Neural crest cell (in vitro differentiated cells): ENCODE measurements around the gene CRACDL. TPM values are rescaled to one million over a fixed set of nuclear protein-coding genes. Genes with fewer than 3 reads are reported as not detected.
"Not testable (repeated sequence)": the region's sequence is repeated elsewhere in the genome, so short reads cannot be mapped to it uniquely, and the experiment has no call there.

Experiments
- DNase-seq: peaks from one replicate; pipeline ENCODE4 v3.0.0; 2021; ENCODE audit warnings: low read depth, mixed read lengths, low spot score
- H3K27ac Mint-ChIP-seq: one replicate; pipeline ENCODE4 v1.8.0; 2021; ENCODE audit warnings: mild to moderate bottlenecking, mixed read lengths; ENCODE audit not compliant: unreplicated experiment
- H3K27me3 Mint-ChIP-seq: 2 replicates; pipeline ENCODE4 v1.8.0; 2021; ENCODE audit warnings: low read depth, mild to moderate bottlenecking, mixed read lengths
- H3K36me3 Mint-ChIP-seq: 2 replicates; pipeline ENCODE4 v1.8.0; 2021; ENCODE audit warnings: low read depth, mild to moderate bottlenecking, mixed read lengths
- H3K4me1 Mint-ChIP-seq: 2 replicates; pipeline ENCODE4 v1.8.0; 2021; ENCODE audit warnings: mixed read lengths
- H3K4me3 Mint-ChIP-seq: one replicate; pipeline ENCODE4 v1.8.0; 2021; ENCODE audit warnings: mild to moderate bottlenecking, mixed read lengths
- H3K9me3 Mint-ChIP-seq: 2 replicates; pipeline ENCODE4 v1.8.0; 2021; ENCODE audit warnings: mixed read lengths
- total RNA-seq: library from RNA; stranded (reverse); gene quantifications from 2 replicates; pipeline ENCODE4 v1.2.1, GENCODE V29; 2021
- TF ChIP-seq, protein P1 (sequence below): fragments of 200-600 bp; sonication (generic); conservative IDR thresholded peaks from 2 replicates; pipeline ENCODE4 v1.5.0; 2021; ENCODE audit warnings: antibody characterized with exemption, mild to moderate bottlenecking

Gene CRACDL
- total RNA-seq, 1 donor from 2014 or later: 0.37 TPM

DNA sequence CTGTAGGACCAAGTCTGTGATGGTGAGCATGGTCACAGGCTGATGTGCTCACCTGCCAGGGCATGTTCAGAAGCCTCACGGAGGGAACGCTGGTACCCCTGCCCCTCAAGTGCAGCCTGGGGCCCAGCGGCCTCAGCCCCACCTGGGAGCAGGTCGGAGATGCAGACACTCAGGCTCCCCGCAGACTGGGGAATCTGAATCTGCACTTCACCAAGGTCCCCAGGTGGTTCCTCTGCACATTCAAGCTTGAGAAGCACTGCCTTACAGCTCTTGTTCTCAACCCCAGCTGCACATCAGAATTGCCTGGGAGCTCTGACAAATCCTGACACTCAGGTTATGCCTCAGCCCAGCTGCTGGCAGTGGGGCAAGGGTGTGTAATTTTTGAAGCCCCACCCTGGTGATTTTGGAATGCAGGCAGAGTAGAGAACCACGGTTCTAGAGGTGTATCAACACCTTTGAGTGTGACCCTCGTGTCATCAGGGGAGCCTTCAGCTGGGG lies 54.8 kb downstream of the CRACDL start:
- no peaks in the 10 kb centered on the region for H3K4me1 Mint-ChIP-seq
- TF ChIP-seq, protein P1, sequence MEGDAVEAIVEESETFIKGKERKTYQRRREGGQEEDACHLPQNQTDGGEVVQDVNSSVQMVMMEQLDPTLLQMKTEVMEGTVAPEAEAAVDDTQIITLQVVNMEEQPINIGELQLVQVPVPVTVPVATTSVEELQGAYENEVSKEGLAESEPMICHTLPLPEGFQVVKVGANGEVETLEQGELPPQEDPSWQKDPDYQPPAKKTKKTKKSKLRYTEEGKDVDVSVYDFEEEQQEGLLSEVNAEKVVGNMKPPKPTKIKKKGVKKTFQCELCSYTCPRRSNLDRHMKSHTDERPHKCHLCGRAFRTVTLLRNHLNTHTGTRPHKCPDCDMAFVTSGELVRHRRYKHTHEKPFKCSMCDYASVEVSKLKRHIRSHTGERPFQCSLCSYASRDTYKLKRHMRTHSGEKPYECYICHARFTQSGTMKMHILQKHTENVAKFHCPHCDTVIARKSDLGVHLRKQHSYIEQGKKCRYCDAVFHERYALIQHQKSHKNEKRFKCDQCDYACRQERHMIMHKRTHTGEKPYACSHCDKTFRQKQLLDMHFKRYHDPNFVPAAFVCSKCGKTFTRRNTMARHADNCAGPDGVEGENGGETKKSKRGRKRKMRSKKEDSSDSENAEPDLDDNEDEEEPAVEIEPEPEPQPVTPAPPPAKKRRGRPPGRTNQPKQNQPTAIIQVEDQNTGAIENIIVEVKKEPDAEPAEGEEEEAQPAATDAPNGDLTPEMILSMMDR: no peak
- H3K4me3 Mint-ChIP-seq: no peak overlapping the region
- no peak for DNase-seq
- no peaks in the 10 kb centered on the region for H3K27me3 Mint-ChIP-seq
- peaks cover 4% of the 10 kb centered on the region for H3K36me3 Mint-ChIP-seq
- H3K9me3 Mint-ChIP-seq: peaks cover 3% of the 10 kb centered on the region
- H3K27ac Mint-ChIP-seq: no peak overlapping the region

DNA sequence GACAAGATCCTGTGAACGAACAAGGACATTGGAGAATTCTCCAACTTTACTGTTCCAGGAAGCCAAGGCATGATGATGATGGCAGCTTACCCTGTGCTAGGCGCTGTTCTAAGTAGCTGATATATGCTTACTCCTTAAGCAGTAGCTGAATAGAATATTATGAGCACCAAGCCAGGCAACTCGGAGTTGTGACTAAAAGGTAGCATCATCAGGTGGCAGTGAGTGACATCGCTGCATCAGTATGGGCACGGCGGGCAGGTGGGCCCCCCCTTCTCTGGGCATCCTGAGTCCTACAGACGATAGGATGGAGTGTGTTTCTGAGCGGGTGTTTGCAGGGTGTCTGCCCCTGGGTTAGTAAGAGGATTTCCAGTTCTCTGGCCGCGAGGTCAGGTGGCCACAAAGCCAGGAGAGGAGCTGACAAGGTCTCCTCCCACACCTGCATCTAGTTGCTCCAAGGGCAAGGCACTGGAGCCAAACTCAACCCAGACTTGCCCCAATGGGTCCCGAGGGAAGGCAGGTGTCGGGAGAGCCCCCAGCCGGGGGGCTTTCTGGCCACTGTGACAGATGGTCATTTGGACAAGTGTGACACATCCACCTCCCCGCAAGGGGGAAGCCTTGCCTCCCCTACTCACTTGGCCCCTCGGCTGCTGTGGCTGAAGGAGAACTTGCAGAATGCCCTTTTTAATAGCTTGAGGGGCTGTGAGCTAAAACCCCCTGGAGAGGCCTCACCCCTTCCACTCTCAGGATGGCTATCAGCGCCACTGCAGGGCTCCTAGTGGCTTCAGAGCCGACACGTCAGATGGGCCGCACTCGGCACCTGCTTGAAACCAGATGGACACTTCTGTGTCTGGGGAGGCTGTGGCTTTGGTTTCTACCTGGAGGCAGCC lies 55.5 kb downstream of the CRACDL start:
- peaks cover 4% of the 10 kb centered on the region for H3K36me3 Mint-ChIP-seq
- TF ChIP-seq, protein P1: no peak
- no peak for DNase-seq
- no peaks in the 10 kb centered on the region for H3K9me3 Mint-ChIP-seq
- H3K27ac Mint-ChIP-seq: no peak overlapping the region
- no peaks in the 10 kb centered on the region for H3K4me1 Mint-ChIP-seq
- no peak overlapping the region for H3K4me3 Mint-ChIP-seq
- no peaks in the 10 kb centered on the region for H3K27me3 Mint-ChIP-seq

DNA sequence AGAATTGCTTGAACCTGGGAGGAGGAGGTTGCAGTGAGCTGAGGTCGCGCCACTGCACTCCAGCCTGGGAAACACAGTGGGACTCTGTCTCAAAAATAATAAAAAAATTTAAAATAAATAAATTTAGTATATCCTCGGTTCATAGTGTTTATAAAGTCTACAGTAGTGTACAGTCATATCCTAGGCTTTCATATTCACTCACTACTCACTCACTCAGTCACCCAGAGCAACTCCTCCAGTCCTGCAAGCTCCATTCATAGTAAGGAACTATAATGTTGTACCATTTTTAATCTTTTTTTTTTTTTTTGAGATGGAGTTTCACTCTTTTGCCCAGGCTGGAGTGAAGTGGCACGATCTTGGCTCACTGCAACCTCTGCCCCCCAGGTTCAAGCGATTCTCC lies 58.4 kb downstream of the CRACDL start:
- not testable (repeated sequence) for H3K4me3 Mint-ChIP-seq, DNase-seq, H3K4me1 Mint-ChIP-seq, H3K27ac Mint-ChIP-seq, H3K36me3 Mint-ChIP-seq, H3K27me3 Mint-ChIP-seq, H3K9me3 Mint-ChIP-seq

DNA sequence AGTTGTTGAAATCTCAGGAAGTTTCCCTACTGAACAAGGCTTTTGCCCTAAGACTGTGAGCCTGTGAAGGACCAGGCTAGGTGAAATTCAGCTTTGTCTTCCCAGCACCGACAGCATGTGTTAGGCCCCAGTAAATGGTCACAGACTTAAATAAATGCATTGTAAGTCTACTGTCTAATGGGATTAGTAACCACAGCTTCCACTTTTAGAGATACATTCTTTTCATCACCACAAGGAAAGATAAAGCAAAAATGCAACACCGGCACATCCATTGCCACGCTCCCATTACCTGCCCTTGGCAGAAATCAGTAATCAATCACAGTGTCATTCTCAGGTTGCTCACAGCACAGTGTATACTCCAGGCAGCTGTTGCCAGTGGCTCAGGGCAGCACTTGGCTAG lies 59.3 kb downstream of the CRACDL start:
- TF ChIP-seq, protein P1: no peak
- no peak for DNase-seq
- no peak overlapping the region for H3K27ac Mint-ChIP-seq
- H3K4me1 Mint-ChIP-seq: no peaks in the 10 kb centered on the region
- H3K9me3 Mint-ChIP-seq: no peaks in the 10 kb centered on the region
- H3K36me3 Mint-ChIP-seq: no peaks in the 10 kb centered on the region
- H3K27me3 Mint-ChIP-seq: no peaks in the 10 kb centered on the region
- H3K4me3 Mint-ChIP-seq: no peak overlapping the region

DNA sequence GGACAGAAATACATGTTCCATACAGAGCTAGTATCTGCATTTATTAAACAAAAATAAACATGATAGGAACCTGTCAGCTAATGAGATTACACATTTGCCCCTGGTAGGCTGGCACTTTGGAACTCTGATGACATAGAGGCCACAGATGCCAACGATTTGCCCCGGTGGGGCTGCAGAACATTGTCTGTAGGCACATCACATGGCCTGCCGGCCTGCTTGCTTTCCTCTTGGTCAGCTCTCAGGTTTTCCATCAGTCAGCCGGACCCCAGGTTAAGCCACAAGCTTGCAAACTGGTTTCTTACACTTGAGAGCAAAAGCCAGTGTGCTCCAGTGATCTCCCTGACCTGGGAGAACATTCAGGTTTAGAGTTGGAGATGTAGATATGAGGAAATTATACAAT lies 60.3 kb downstream of the CRACDL start:
- TF ChIP-seq, protein P1: no peak
- no peak for DNase-seq
- Mint-ChIP-seq H3K27ac (no peak overlapping the region), H3K4me3 (no peak overlapping the region), H3K27me3 (no peaks in the 10 kb centered on the region), H3K9me3 (no peaks in the 10 kb centered on the region), H3K4me1 (no peaks in the 10 kb centered on the region), H3K36me3 (no peaks in the 10 kb centered on the region)

DNA sequence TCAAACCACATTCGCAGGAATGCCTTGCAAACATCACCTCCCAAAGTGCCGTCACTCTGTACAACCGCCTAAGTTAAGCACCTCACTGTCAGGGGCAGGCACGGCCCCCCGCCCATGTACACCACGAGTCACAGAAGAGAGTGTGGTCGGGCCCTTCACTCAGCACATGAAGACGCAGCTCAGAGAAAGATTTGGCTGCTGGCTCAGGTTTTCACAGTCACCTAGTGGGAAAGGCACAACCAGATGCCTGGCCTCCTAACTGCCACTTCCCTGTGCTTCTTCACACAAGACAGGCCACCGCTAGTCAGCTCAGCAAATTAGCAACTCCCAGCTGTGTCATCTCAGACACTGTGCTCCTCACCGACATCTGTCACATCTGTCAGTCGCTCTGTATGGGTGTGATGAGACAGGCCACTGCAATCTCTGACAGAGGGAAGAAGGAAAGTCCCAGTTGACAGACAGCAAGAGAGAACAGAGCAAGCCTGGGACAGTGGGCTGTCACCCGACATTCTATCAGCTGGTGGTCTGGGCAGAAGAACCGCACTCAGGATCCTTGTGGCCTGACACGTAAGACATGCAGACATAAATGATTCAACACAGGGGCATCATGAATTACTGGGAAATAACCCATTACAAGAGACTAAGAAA lies 60.8 kb downstream of the CRACDL start:
- no peaks in the 10 kb centered on the region for H3K9me3 Mint-ChIP-seq
- no peaks in the 10 kb centered on the region for H3K27me3 Mint-ChIP-seq
- no peak overlapping the region for H3K4me3 Mint-ChIP-seq
- DNase-seq: no peak
- H3K4me1 Mint-ChIP-seq: no peaks in the 10 kb centered on the region
- no peak overlapping the region for H3K27ac Mint-ChIP-seq
- H3K36me3 Mint-ChIP-seq: no peaks in the 10 kb centered on the region
- TF ChIP-seq, protein P1: no peak
